Endothelial cell of umbilical vein (primary cell): ENCODE results near the gene ZNF331. TPM values are rescaled to one million over a fixed set of nuclear protein-coding genes. Genes with fewer than 3 reads are reported as not detected.

Experiments used
- BruUV-seq: library from RNA; stranded (reverse); fragments of 400-500 nt; replicated peaks from 2 replicates; lab custom pipeline; 2021; lab: Mats Ljungman, UMichigan
- CTCF ChIA-PET: fragments of 300-600, 350-600 bp; sonication (Branson Sonifier 250); formaldehyde crosslinking; loops from one replicate; lab custom pipeline; 2021; ENCODE audit warnings: antibody characterized with exemption, inconsistent platforms; lab: Charles Lee
- POLR2A ChIA-PET: fragments of 300-600, 350-600 bp; sonication (Branson Sonifier 250); formaldehyde crosslinking; loops from one replicate; lab custom pipeline; 2021; ENCODE audit warnings: antibody characterized with exemption, inconsistent platforms; lab: Charles Lee
- DNase-seq: peaks from one replicate; pipeline ENCODE4 v3.0.0-alpha.2; 2011; ENCODE audit warnings: low read depth, low spot score
- FAIRE-seq: peaks from 2 replicates; lab custom pipeline; 2011; peaks lifted over from hg19 to GRCh38; lab: Jason Lieb, UNC
- H2AFZ ChIP-seq: 2 replicates; pipeline ENCODE4 v1.6.0; 2012; ENCODE audit warnings: low read depth, low read length, control low read depth, inconsistent platforms
- H3K27ac ChIP-seq: 2 replicates; pipeline ENCODE4 v1.5.1; 2011; ENCODE audit warnings: low read depth, mild to moderate bottlenecking, control low read depth, low read length, moderate library complexity; ENCODE audit not compliant: insufficient read depth
- H3K27me3 ChIP-seq, 2 experiments: 2 replicates each; pipeline versions ENCODE4 v1.6.0 to v1.6.1; 2011; ENCODE audit warnings: low read length in 2 of 2, mixed read lengths in 1 of 2; ENCODE audit not compliant: control insufficient read depth in 2 of 2, insufficient read depth in 2 of 2
- H3K36me3 ChIP-seq, 2 experiments: 2 replicates in 1 of 2; 3 replicates in 1 of 2; pipeline ENCODE4 v1.5.1; 2011; ENCODE audit warnings: low read length in 2 of 2, mild to moderate bottlenecking in 1 of 2, moderate library complexity in 1 of 2; ENCODE audit not compliant: control insufficient read depth in 2 of 2, insufficient read depth in 2 of 2; ENCODE audit errors: extremely low read depth in 1 of 2
- H3K4me1 ChIP-seq: 3 replicates; pipeline ENCODE4 v1.5.1; 2011; ENCODE audit warnings: mild to moderate bottlenecking, low read length; ENCODE audit not compliant: control insufficient read depth, insufficient read depth; ENCODE audit errors: extremely low read depth
- H3K4me2 ChIP-seq: 2 replicates; pipeline ENCODE4 v1.6.1; 2011; ENCODE audit warnings: low read length, control low read depth, mixed read lengths; ENCODE audit not compliant: insufficient read depth
- H3K4me3 ChIP-seq, 3 experiments: fragments of 200-600 bp in 1 of 3; sonication (generic), shearing (Covaris generic) in 1 of 3; replicated peaks in 1 of 3; 2 replicates each; pipeline ENCODE4 v1.5.1; 2011 to 2016; ENCODE audit warnings: control low read depth in 3 of 3, low read length in 3 of 3, mild to moderate bottlenecking in 2 of 3, inconsistent platforms in 1 of 3, low read depth in 1 of 3, moderate library complexity in 1 of 3; ENCODE audit not compliant: insufficient read depth in 1 of 3
- H3K79me2 ChIP-seq: 2 replicates; pipeline ENCODE4 v1.6.0; 2012; ENCODE audit warnings: low read length, inconsistent platforms; ENCODE audit not compliant: control insufficient read depth, insufficient read depth
- H3K9ac ChIP-seq: replicated peaks from 2 replicates; pipeline ENCODE3; 2011; ENCODE audit warnings: low read length, control low read depth; ENCODE audit not compliant: insufficient read depth; ENCODE audit errors: extremely low read depth
- H3K9me1 ChIP-seq: replicated peaks from 3 replicates; pipeline ENCODE4 v1.6.0; 2011; ENCODE audit warnings: mild to moderate bottlenecking, low read length; ENCODE audit not compliant: control insufficient read depth, insufficient read depth; ENCODE audit errors: extremely low read depth
- H3K9me3 ChIP-seq: replicated peaks from 2 replicates; pipeline ENCODE4 v1.5.1; 2012; ENCODE audit warnings: low read length, inconsistent platforms; ENCODE audit not compliant: control insufficient read depth, insufficient read depth
- H4K20me1 ChIP-seq: replicated peaks from 2 replicates; pipeline ENCODE3; 2011; ENCODE audit warnings: mild to moderate bottlenecking, low read length; ENCODE audit not compliant: control insufficient read depth, insufficient read depth; ENCODE audit errors: extremely low read depth
- EZH2 ChIP-seq: IDR thresholded peaks from 2 replicates; pipeline ENCODE4 v1.6.1; 2012; ENCODE audit warnings: borderline replicate concordance, low read depth, mild to moderate bottlenecking, moderate library complexity, low read length, inconsistent platforms; ENCODE audit not compliant: severe bottlenecking
- FOS ChIP-seq: IDR thresholded peaks from 2 replicates; pipeline ENCODE4 v1.6.1; 2011; ENCODE audit warnings: mild to moderate bottlenecking, low read length, moderate library complexity, borderline replicate concordance; ENCODE audit not compliant: insufficient read depth
- GATA2 ChIP-seq: IDR thresholded peaks from 2 replicates; pipeline ENCODE4 v1.7.0; 2011; ENCODE audit warnings: low read depth, mild to moderate bottlenecking, moderate library complexity, mixed read lengths, low read length; ENCODE audit not compliant: insufficient read length, insufficient read depth
- JUN ChIP-seq: IDR thresholded peaks from 2 replicates; pipeline ENCODE4 v1.6.1; 2011; ENCODE audit warnings: borderline replicate concordance, low read depth; ENCODE audit not compliant: insufficient read length, insufficient read depth
- MYC ChIP-seq: IDR thresholded peaks from one replicate; pipeline ENCODE4 v1.6.1; 2011; ENCODE audit warnings: mild to moderate bottlenecking, low read depth, low read length
- POLR2A ChIP-seq: IDR thresholded peaks from 2 replicates; pipeline ENCODE4 v1.6.1; 2012; ENCODE audit warnings: low read depth, mild to moderate bottlenecking, control low read depth, low read length
- POLR2AphosphoS5 ChIP-seq: IDR thresholded peaks from 2 replicates; pipeline ENCODE4 v1.6.1; 2012; ENCODE audit warnings: low read depth, mild to moderate bottlenecking, control low read depth, low read length, moderate library complexity; ENCODE audit not compliant: insufficient read depth
- dilution Hi-C: fragments of 300-500 bp; cut with MboI; formaldehyde crosslinking; loops from one replicate; pipeline ENCODE4 v1.15.0; 2019; ENCODE audit warnings: low sequenced_read_pairs; ENCODE audit not compliant: extremely low pct_ligation_motif_present
- intact Hi-C: fragments of 100-400 bp; cut with micrococcal nuclease; formaldehyde crosslinking; loops from one replicate; pipeline ENCODE4 v1.10.0; 2022
- polyA plus RNA-seq, 4 experiments: library from polyadenylated mRNA; depleted of rRNA in 3 of 4; stranded (reverse) in 3 of 4; unstranded in 1 of 4; fragments of >200 nt; gene quantifications; 2 replicates each; pipeline versions ENCODE4 v1.2.1 to v1.2.3, GENCODE V29; 2011 to 2012; ENCODE audit warnings: missing spikeins in 1 of 4
- total RNA-seq: library from RNA; stranded (reverse); gene quantifications from 2 replicates; pipeline ENCODE4 v1.2.3, GENCODE V29; 2021
- TF ChIP-seq, protein P1 (sequence below), 2 donors: IDR thresholded peaks; 1 replicate in 1 of 2; 2 replicates in 1 of 2; pipeline ENCODE4 v1.5.1; 2011; ENCODE audit warnings: low read length in 2 of 2, mild to moderate bottlenecking in 2 of 2, moderate library complexity in 2 of 2, control low read depth in 1 of 2, inconsistent platforms in 1 of 2, low read depth in 1 of 2; ENCODE audit not compliant: insufficient read depth in 1 of 2; ENCODE audit errors: extremely low read depth in 1 of 2
- TF ChIP-seq, protein P2 (sequence below): IDR thresholded peaks from 2 replicates; pipeline ENCODE4 v1.6.1; 2011; ENCODE audit not compliant: insufficient read depth, insufficient read length

Gene ZNF331
- total and polyA plus RNA-seq, 2 donors (not counting 3 experiments of a cell fraction or from before 2014, with no cell fraction given) = 6.2 to 11.2 TPM

DNA sequence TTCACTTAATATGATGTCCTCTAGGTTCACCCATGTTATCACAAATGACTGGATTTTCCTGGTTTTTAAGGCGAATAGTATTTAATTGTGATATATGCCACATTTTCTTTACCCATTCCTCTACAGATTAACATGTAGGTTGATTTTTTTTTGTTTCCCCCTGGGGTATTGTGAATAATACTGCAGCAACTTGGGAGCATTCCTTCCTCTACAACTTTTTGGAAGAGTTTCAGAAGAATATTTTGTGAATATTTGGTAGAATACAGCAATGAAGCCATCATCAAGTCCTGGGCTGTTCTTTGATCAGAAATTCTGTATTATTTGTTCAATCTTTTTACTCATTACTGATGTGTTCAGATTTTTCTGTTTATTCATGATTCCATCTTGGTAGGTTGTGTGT, 5.6 kb upstream of the ZNF331 start:
- no peaks in the 10 kb centered on the region for H3K36me3 ChIP-seq
- H2AFZ ChIP-seq = no peak overlapping the region
- H3K27me3 ChIP-seq = no peaks in the 10 kb centered on the region
- no peak for TF ChIP-seq MYC
- no peak for TF ChIP-seq POLR2AphosphoS5
- no peak for TF ChIP-seq JUN
- no peak for TF ChIP-seq FOS
- intact Hi-C loops (no loop called here), dilution Hi-C loops (no loop called here)
- H4K20me1 ChIP-seq = no peaks in the 10 kb centered on the region
- no peak overlapping the region for H3K9ac ChIP-seq
- no peak overlapping the region for H3K27ac ChIP-seq
- H3K9me1 ChIP-seq = no peaks in the 10 kb centered on the region
- H3K79me2 ChIP-seq = no peaks in the 10 kb centered on the region
- H3K4me2 ChIP-seq = no peak overlapping the region
- POLR2A ChIA-PET = no interaction called here
- CTCF ChIA-PET = no interaction called here
- FAIRE-seq (no peak), DNase-seq (no peak)
- H3K9me3 ChIP-seq = no peaks in the 10 kb centered on the region
- no peaks in the 10 kb centered on the region for H3K4me1 ChIP-seq
- H3K4me3 ChIP-seq = no peak overlapping the region
- no TSS peak for BruUV-seq

DNA sequence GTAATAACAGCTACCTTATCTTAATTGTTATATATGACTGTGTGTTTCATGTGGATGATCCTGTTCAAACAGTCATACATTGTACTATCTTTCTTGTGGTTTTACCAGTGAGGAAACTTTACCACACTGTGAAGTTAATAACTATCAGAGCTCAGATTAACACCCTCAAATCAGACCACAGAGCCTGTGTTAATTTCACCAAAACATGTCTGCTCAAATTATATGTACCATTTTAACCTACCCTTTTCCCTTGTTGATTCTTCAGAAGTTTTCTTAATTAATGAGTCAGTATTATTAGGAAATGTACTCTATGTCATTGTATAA, 1.8 kb upstream of the ZNF331 start:
- H3K36me3 ChIP-seq = no peaks in the 10 kb centered on the region
- no TSS peak for BruUV-seq
- no peaks in the 10 kb centered on the region for H4K20me1 ChIP-seq
- TF ChIP-seq, protein P1, sequence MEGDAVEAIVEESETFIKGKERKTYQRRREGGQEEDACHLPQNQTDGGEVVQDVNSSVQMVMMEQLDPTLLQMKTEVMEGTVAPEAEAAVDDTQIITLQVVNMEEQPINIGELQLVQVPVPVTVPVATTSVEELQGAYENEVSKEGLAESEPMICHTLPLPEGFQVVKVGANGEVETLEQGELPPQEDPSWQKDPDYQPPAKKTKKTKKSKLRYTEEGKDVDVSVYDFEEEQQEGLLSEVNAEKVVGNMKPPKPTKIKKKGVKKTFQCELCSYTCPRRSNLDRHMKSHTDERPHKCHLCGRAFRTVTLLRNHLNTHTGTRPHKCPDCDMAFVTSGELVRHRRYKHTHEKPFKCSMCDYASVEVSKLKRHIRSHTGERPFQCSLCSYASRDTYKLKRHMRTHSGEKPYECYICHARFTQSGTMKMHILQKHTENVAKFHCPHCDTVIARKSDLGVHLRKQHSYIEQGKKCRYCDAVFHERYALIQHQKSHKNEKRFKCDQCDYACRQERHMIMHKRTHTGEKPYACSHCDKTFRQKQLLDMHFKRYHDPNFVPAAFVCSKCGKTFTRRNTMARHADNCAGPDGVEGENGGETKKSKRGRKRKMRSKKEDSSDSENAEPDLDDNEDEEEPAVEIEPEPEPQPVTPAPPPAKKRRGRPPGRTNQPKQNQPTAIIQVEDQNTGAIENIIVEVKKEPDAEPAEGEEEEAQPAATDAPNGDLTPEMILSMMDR (IDR thresholded peaks at IDR 0.05; ENCODE audit: extremely low read depth in 1 of 2, insufficient read depth in 1 of 2, low read depth in 1 of 2, low read length in 2 of 2) = no peak
- TF ChIP-seq JUN (no peak), FOS (no peak), EZH2 (no peak), GATA2 (no peak), MYC (no peak), POLR2A (no peak), POLR2AphosphoS5 (no peak)
- TF ChIP-seq, protein P2, sequence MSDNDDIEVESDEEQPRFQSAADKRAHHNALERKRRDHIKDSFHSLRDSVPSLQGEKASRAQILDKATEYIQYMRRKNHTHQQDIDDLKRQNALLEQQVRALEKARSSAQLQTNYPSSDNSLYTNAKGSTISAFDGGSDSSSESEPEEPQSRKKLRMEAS = no peak
- H2AFZ ChIP-seq = no peak overlapping the region
- H3K79me2 ChIP-seq = no peaks in the 10 kb centered on the region
- ChIA-PET POLR2A (no interaction called here), CTCF (interaction anchor here (1.4 kb wide), 1 partner anchor 111 kb away, joined by 3 read pairs; no protein-coding TSS in a partner anchor)
- no peaks in the 10 kb centered on the region for H3K4me1 ChIP-seq
- no peaks in the 10 kb centered on the region for H3K9me3 ChIP-seq
- H3K27me3 ChIP-seq = no peaks in the 10 kb centered on the region
- intact Hi-C loops (no loop called here), dilution Hi-C loops (no loop called here)
- FAIRE-seq = no peak
- no peak for DNase-seq
- no peak overlapping the region for H3K9ac ChIP-seq
- no peak overlapping the region for H3K4me2 ChIP-seq
- no peak overlapping the region for H3K27ac ChIP-seq
- no peaks in the 10 kb centered on the region for H3K9me1 ChIP-seq
- H3K4me3 ChIP-seq = no peak overlapping the region
